HT-29 (cell line): ENCODE data around the gene MYOZ1. TPM values are rescaled to one million over a fixed set of nuclear protein-coding genes. Genes with fewer than 3 reads are reported as not detected.
"Not testable (repeated sequence)": the region's sequence is repeated elsewhere in the genome, so short reads cannot be mapped to it uniquely, and the experiment has no call there.

Source experiments
- DNase-seq: peaks from one replicate; pipeline ENCODE4 v3.0.0-alpha.2; 2015; ENCODE audit warnings: low spot score
- total RNA-seq: library from RNA; depleted of rRNA; stranded (reverse); fragments of >200 nt; shearing (Covaris generic); gene quantifications from 2 replicates; pipeline ENCODE4 v1.2.3, GENCODE V29; 2014; rRNA removed

MYOZ1 gene, protein sequence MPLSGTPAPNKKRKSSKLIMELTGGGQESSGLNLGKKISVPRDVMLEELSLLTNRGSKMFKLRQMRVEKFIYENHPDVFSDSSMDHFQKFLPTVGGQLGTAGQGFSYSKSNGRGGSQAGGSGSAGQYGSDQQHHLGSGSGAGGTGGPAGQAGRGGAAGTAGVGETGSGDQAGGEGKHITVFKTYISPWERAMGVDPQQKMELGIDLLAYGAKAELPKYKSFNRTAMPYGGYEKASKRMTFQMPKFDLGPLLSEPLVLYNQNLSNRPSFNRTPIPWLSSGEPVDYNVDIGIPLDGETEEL
- total RNA-seq = not detected in 2 replicates

GRCh38 chr10:73641328-73642060 is at the start of gene MYOZ1:
Gene MYOZ1, minus strand, starts transcription at chr10:73641474. Its CDS starts 1,457 bp downstream, at chr10:73640017.
- no peak for DNase-seq

DNA sequence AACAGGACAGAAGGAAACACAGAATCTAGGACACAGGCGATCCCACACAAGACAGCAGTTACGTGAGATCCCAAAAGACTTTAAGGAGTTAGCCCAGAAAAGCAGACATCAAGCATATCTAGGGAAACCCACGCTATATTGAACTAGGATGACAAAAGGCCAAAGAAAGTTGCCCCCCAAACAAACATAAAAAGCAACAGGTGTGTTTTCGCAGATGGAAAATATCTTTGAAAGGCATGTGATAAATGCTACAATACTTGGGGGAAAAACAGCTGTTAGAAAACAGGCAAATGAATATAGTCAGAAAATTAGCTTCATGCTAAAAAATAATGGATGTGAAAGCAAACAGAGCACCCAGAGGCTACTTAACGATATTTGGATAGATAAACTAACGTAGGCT is 49.5 kb upstream of the MYOZ1 start:
- DNase-seq = not testable (repeated sequence)

GRCh38 chr10:73689596-73689995 is 48.3 kb upstream of the MYOZ1 start:
- not testable (repeated sequence) for DNase-seq

DNA sequence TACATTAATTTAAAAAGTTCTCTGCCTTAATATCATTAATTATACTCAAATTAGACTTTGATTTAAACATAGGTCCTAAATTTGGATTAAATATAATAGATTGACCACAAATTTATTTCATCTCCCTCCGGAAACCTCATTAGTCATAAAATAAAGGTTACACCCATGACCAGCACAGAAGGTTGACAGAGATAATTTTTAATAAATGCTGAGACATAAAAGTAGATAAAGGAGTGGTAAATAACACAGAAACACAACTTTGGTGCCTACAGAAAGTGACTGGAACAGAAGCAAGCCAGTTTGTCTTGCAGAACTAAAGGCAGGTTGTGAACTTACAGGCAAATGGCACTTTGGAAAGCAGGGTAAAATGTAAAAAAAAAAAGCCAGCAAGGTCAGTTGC is 46.4 kb upstream of the MYOZ1 start:
- DNase-seq = not testable (repeated sequence)

- DNase-seq = not testable (repeated sequence)
Measured at GRCh38 chr10:73674546-73674945, 33.3 kb upstream of the MYOZ1 start.

GRCh38 chr10:73668378-73668777 is 27.1 kb upstream of the MYOZ1 start:
- not testable (repeated sequence) for DNase-seq

GRCh38 chr10:73666153-73666809 is 25.0 kb upstream of the MYOZ1 start:
- not testable (repeated sequence) for DNase-seq

GRCh38 chr10:73665581-73665980 is 24.3 kb upstream of the MYOZ1 start:
- not testable (repeated sequence) for DNase-seq

GRCh38 chr10:73664156-73665040 is 23.1 kb upstream of the MYOZ1 start:
- not testable (repeated sequence) for DNase-seq

GRCh38 chr10:73663621-73664020 is 22.3 kb upstream of the MYOZ1 start:
- DNase-seq = not testable (repeated sequence)

GRCh38 chr10:73662705-73663104 is 21.4 kb upstream of the MYOZ1 start:
- not testable (repeated sequence) for DNase-seq

- no peak for DNase-seq
Measured at GRCh38 chr10:73655990-73656298, 14.7 kb upstream of the MYOZ1 start, which contains the start of gene SYNPO2L. Gene SYNPO2L, minus strand, starts transcription at chr10:73656029. Its CDS starts 107 bp downstream, at chr10:73655922.

DNA sequence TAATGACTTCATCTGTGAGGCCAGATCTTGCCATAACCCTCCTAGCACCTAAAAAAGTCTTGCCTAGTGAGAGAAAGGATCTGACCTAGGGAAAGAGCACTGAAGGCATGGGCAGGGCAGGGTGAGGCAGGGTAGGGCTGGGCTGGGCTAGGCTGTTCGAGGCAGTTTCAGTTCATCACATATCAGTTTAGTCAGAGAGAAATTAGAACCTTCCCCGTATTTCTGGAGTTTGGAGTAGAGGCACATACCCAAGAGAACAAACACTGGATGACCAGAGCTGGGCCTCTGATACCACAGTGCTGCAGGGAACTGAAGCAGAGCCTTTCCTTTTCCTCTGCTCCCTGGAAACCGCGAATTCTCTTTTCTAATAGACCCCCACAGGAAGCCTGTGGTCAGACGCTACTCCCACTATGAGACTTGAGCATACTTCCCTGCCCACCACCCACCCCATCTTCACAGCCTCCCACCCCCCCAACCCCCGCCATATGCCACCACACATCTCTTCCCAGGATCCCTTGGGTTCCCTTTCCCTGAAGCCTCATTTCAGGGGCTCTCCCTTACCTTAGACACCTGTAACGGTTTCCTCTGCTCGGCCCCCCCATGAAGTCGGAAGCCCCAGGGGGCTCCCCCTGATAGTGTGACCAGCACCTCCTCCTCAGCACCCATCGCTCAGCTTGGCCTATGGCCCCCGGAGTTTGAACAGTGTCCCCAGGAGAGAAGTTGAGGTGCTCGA is 14.1 kb upstream of the MYOZ1 start:
- DNase-seq = no peak

DNA sequence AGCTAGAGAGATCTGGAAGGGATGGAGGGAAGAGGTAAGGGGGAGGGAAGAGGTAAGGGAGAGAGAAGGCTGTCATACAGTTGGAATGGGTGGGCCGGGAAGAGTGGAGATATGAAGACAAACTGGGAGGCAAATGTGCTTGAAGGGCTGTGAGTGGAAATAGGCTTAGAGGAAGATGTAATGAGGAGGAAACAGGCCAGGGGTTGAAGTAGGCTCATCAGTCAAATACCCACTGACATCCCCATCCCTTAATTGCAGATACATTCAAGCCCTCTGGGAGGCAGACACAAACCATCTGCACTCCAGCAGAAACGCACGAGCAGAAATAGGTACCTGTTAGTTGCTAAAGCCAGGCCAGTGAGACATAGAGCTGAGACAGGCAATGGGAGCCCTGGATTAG is 12.4 kb upstream of the MYOZ1 start:
- DNase-seq = peak; percentile 26

DNA sequence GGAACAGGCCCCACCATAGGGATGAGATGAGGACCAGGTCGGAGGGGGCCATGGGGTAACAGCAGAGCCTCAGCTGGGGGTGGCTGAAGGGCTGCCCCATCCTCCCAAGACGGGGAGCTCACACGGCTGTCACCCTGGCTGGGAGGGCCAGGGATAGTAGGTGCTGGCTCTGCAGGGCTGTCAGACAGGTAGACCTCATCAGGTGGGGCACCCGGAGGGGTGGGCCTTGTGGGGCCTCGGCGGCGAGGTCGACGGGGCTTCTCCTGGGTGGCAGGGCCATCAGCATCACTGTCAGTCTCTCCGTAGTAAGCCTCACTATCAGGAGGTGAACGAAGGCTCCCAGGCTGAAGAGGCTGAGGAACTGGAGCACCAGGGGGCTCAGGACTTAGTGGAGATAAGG is 11.9 kb upstream of the MYOZ1 start:
- DNase-seq = no peak

- no peak for DNase-seq
Measured at GRCh38 chr10:73650537-73651331, 9.5 kb upstream of the MYOZ1 start.

DNA sequence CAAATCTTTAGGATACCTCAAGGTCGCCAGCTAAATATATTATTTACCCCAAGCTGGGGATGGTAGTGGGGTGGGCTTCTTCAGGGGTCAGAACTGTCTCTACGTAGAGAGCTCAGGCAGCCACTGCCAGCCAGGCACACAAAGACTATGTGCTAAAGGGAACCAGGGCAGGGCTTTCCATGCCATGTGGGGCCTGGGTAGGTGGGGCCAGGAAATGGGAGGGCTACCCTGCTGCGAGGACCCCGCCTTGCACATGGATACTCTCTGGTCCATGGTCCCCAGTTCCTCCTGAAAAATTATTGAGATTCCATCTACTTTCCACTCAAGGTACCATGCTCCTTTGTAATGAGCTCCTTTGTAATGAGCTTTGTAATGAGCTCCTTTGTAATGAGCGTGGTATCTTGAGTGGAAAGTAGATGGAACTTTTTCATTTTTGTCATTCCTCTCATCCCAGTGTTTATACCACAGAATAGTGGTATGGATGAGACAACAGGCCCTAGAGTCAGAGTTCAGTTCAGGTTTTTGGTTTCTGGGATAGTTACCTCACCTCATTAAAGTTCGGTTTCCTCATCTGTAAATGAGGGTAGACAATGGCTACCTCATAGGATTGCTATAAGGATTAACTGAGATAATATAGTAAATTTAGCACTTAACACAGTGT is 8.7 kb upstream of the MYOZ1 start:
- DNase-seq = no peak

DNA sequence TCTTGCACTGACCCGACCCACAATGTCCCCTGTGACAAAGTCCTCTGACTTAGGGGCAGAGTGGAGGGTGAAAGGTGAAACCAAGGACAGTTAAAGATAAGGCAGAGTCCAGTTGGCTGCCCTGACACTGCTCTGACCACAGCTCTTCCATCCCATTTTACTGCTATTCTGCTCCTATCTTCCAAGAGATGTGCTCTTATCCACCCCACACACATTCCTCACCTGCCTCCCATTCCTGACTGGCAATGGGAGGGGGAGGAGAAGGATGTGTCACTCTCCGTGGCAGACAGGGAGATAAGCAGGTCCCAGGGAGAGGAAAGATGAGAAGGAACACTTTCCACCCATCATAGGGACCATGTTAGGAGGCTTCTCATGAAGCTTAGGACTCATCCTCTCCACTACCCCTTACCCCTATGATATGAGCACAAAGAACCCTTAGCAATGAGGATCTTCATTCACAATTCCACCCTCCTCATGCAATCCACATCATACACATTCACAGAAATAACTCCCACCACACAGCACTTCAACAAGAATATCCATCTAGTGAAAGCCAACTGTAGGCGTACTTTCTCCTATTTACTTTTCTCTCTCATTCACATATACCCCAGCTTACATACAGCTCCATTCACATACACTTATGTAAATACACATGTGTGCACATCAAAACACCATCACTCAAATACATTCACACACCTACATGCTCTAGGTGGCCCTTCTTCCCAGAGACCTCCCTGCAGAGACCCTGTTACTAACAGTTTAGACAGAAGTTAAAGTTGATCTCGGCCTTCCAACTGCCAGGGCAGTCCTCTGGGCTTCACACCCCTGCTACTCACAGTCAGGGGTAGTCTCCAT is 7.9 kb upstream of the MYOZ1 start:
- DNase-seq = no peak
